DMS153 treated with DMSO at 0.1 percent for 48 hours (cell line): Measurements from ENCODE around the gene RNF144A.

Source experiments
- DNase-seq: peaks from one replicate; lab custom pipeline; 2025; ENCODE audit not compliant: unreplicated experiment; lab: John Stamatoyannopoulos, UW

Gene RNF144A

GRCh38 chr2:7073901-7074300 lies 156.7 kb downstream of the RNF144A start:
- no peak for DNase-seq

- DNase-seq, result no peak
These were observed 158.6 kb downstream of the RNF144A start for GRCh38 chr2:7075834-7076233.

- no peak for DNase-seq
These were observed 160.6 kb downstream of the RNF144A start for GRCh38 chr2:7077660-7078267.

GRCh38 chr2:7083580-7084509 lies 166.6 kb downstream of the RNF144A start:
- peak; percentile 10 for DNase-seq

GRCh38 chr2:7084601-7085000 lies 167.4 kb downstream of the RNF144A start:
- no peak for DNase-seq

- DNase-seq, result no peak
These were observed 172.1 kb downstream of the RNF144A start for GRCh38 chr2:7089284-7089683.

- no peak for DNase-seq
These were observed 172.8 kb downstream of the RNF144A start for GRCh38 chr2:7089898-7090510.

GRCh38 chr2:7093376-7093775 lies 176.2 kb downstream of the RNF144A start:
- no peak for DNase-seq
